ENCODE data around the gene PANK4.

DNA sequence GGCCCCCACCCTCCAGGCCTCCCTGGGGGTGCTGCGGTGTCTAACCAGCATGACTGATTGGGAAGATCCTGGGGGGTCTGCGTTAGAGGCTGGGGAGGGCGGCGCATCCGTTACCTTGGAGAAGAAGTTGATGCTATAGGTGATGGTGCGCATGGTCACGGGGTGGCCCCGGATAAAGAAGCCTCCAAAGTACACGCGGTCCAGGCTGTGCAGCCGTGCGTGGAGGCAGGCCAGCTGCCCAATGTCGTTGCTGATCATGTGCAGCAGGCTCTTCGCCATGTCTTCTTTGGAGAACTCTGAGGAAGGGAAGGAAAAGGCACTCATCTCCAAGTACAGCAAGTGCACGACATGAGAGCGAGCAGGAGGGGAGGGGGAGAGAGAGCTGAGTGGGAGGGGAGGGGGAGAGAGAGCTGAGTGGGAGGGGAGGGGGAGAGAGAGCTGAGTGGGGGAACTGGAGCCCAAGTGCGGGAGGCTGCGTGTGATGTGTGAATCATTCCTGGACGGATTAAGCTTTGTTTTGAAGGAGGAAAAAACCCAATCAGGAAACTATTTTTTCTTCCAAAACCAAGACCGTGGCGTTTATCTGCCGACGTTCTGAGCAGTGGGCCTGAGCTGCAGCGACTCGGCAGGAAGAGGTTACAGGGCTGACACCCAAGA is 7.2 kb downstream of the PANK4 start:
- TF ChIP-seq, protein P1, sequence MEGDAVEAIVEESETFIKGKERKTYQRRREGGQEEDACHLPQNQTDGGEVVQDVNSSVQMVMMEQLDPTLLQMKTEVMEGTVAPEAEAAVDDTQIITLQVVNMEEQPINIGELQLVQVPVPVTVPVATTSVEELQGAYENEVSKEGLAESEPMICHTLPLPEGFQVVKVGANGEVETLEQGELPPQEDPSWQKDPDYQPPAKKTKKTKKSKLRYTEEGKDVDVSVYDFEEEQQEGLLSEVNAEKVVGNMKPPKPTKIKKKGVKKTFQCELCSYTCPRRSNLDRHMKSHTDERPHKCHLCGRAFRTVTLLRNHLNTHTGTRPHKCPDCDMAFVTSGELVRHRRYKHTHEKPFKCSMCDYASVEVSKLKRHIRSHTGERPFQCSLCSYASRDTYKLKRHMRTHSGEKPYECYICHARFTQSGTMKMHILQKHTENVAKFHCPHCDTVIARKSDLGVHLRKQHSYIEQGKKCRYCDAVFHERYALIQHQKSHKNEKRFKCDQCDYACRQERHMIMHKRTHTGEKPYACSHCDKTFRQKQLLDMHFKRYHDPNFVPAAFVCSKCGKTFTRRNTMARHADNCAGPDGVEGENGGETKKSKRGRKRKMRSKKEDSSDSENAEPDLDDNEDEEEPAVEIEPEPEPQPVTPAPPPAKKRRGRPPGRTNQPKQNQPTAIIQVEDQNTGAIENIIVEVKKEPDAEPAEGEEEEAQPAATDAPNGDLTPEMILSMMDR (IDR thresholded peaks at IDR 0.05; ENCODE audit: low read length): no peak
- TF ChIP-seq EZH2phosphoT487 (IDR thresholded peaks at IDR 0.05; ENCODE audit: low read length): no peak

Data from MM.1S (cell line).